A549 (cell line): ENCODE results near the gene IGFBP5. TPM values are rescaled to one million over a fixed set of nuclear protein-coding genes. Genes with fewer than 3 reads are reported as not detected.

Source experiments
- ATAC-seq, 2 experiments: fragments of 200-7000 bp in 1 of 2; fragments of >200 bp in 1 of 2; cut with Nextera tagmentation in 1 of 2; cut with Tn5 transposase in 1 of 2; 3 replicates each; pipeline versions ENCODE4 v1.8.0 to v1.9.1; 2018 to 2020; ENCODE audit warnings: mild to moderate bottlenecking in 1 of 2, moderate library complexity in 1 of 2
- CTCF ChIA-PET: fragments of 300-600 bp; sonication (Branson Sonifier 250); formaldehyde crosslinking; extraction: SDS; loops from one replicate; lab custom pipeline; 2021; ENCODE audit warnings: antibody characterized with exemption, inconsistent platforms; lab: Yijun Ruan, JAX
- POLR2A ChIA-PET: fragments of 350-600 bp; formaldehyde crosslinking; extraction: SDS; loops from one replicate; lab custom pipeline; 2021; ENCODE audit warnings: antibody characterized with exemption, inconsistent platforms; lab: Yijun Ruan, JAX
- DNase-seq, 2 experiments: peaks; one replicate each; pipeline versions ENCODE4 v3.0.0 to v3.0.0-alpha.2; 2011 to 2016; ENCODE audit warnings: low read depth in 1 of 2, low spot score in 1 of 2
- FAIRE-seq: peaks from 2 replicates; lab custom pipeline; 2011; peaks lifted over from hg19 to GRCh38; lab: Jason Lieb, UNC
- H3K27ac ChIP-seq, 2 experiments: fragments of >200 bp; sonication (Bioruptor Twin); formaldehyde crosslinking; 3 replicates each; pipeline ENCODE4 v1.5.1; 2016 to 2017
- H3K4me1 ChIP-seq: fragments of >200 bp; sonication (Bioruptor Twin); formaldehyde crosslinking; 3 replicates; pipeline ENCODE4 v1.6.1; 2016
- H3K4me2 ChIP-seq: fragments of >200 bp; sonication (Bioruptor Twin); formaldehyde crosslinking; 3 replicates; pipeline ENCODE4 v1.6.1; 2016
- H3K4me3 ChIP-seq: fragments of >200 bp; sonication (Bioruptor Twin); formaldehyde crosslinking; 3 replicates; pipeline ENCODE4 v1.5.1; 2016
- H3K9me3 ChIP-seq: fragments of >200 bp; sonication (Bioruptor Twin); formaldehyde crosslinking; 3 replicates; pipeline ENCODE4 v1.6.1; 2016
- CBX2 ChIP-seq: fragments of 200-600 bp; sonication (generic); IDR thresholded peaks from 2 replicates; pipeline ENCODE4 v1.6.1; 2016; ENCODE audit warnings: low read depth, mild to moderate bottlenecking, borderline replicate concordance
- CBX8 ChIP-seq: fragments of 200-600 bp; sonication (generic); IDR thresholded peaks from 2 replicates; pipeline ENCODE4 v1.6.1; 2016
- CTCF ChIP-seq: fragments of >200 bp; sonication (Bioruptor Twin); formaldehyde crosslinking; IDR thresholded peaks from 3 replicates; pipeline ENCODE4 v1.5.1; 2016
- E2F6 ChIP-seq: IDR thresholded peaks from 2 replicates; pipeline ENCODE4 v1.6.1; 2012; ENCODE audit warnings: low read depth, borderline replicate concordance
- EHF ChIP-seq: fragments of 250-450 bp; sonication (Bioruptor Pico); IDR thresholded peaks from 2 replicates; pipeline ENCODE4 v1.5.0; 2020; ENCODE audit warnings: mild to moderate bottlenecking
- ESRRA ChIP-seq: fragments of 150-350 bp; IDR thresholded peaks from 2 replicates; pipeline ENCODE4 v1.6.1; 2014; ENCODE audit warnings: mild to moderate bottlenecking, low read length, borderline replicate concordance
- FOXS1 ChIP-seq: fragments of 250-450 bp; sonication (Bioruptor Pico); IDR thresholded peaks from 2 replicates; pipeline ENCODE4 v1.5.0; 2020; ENCODE audit warnings: mild to moderate bottlenecking, moderate library complexity
- HDAC2 ChIP-seq: fragments of 200-600 bp; sonication (generic); IDR thresholded peaks from 2 replicates; pipeline ENCODE4 v1.6.1; 2016
- HEYL ChIP-seq: fragments of 250-450 bp; sonication (Bioruptor Pico); IDR thresholded peaks from 2 replicates; pipeline ENCODE4 v1.8.0; 2021; ENCODE audit warnings: mild to moderate bottlenecking, moderate library complexity
- HMGXB4 ChIP-seq: fragments of 250-450 bp; sonication (Bioruptor Pico); IDR thresholded peaks from 2 replicates; pipeline ENCODE4 v1.5.0; 2021; ENCODE audit warnings: mild to moderate bottlenecking, moderate library complexity, borderline replicate concordance
- HOXB5 ChIP-seq: fragments of 250-450 bp; sonication (Bioruptor Pico); IDR thresholded peaks from 2 replicates; pipeline ENCODE4 v1.5.0; 2020; ENCODE audit warnings: mild to moderate bottlenecking, moderate library complexity
- JUN ChIP-seq, 2 experiments: fragments of >200 bp; sonication (Bioruptor Twin); formaldehyde crosslinking; IDR thresholded peaks; 2 replicates in 1 of 2; 3 replicates in 1 of 2; pipeline ENCODE4 v1.6.1; 2016 to 2017
- KDM1A ChIP-seq: fragments of 200-600 bp; sonication (generic); IDR thresholded peaks from 2 replicates; pipeline ENCODE4 v1.6.1; 2016; ENCODE audit warnings: low read depth, mild to moderate bottlenecking
- MAFK ChIP-seq: fragments of 450-650 bp; IDR thresholded peaks from 2 replicates; pipeline ENCODE4 v1.6.1; 2014; ENCODE audit not compliant: partially characterized antibody
- NFE2L2 ChIP-seq: fragments of 150-350 bp; conservative IDR thresholded peaks from 2 replicates; pipeline ENCODE4 v1.6.1; 2014; ENCODE audit warnings: low read length
- NPAS2 ChIP-seq: fragments of 250-450 bp; sonication (Bioruptor Pico); IDR thresholded peaks from 2 replicates; pipeline ENCODE4 v1.8.0; 2022; ENCODE audit warnings: mild to moderate bottlenecking, moderate library complexity, borderline replicate concordance
- POLR2A ChIP-seq: IDR thresholded peaks from 2 replicates; pipeline ENCODE4 v1.6.1; 2012; ENCODE audit warnings: mild to moderate bottlenecking, low read length
- RAD21 ChIP-seq, 2 experiments: fragments of >200 bp in 1 of 2; sonication (Bioruptor Twin) in 1 of 2; formaldehyde crosslinking in 1 of 2; IDR thresholded peaks in 1 of 2; conservative IDR thresholded peaks in 1 of 2; 2 replicates in 1 of 2; 3 replicates in 1 of 2; pipeline ENCODE4 v1.6.1; 2012 to 2018; ENCODE audit warnings: inconsistent platforms in 1 of 2
- RARB ChIP-seq: fragments of 250-450 bp; sonication (Bioruptor Pico); IDR thresholded peaks from 2 replicates; pipeline ENCODE4 v1.8.0; 2021; ENCODE audit warnings: mild to moderate bottlenecking, moderate library complexity
- REST ChIP-seq: fragments of 200-600 bp; sonication (generic); IDR thresholded peaks from 2 replicates; pipeline ENCODE4 v1.6.1; 2016; ENCODE audit warnings: antibody characterized with exemption, mild to moderate bottlenecking, moderate library complexity
- RFX5 ChIP-seq: fragments of 450-650 bp; IDR thresholded peaks from 2 replicates; pipeline ENCODE4 v1.7.1; 2014; ENCODE audit warnings: antibody characterized with exemption, mild to moderate bottlenecking, moderate library complexity
- RNF2 ChIP-seq: fragments of 200-600 bp; sonication (generic); IDR thresholded peaks from 2 replicates; pipeline ENCODE4 v1.6.1; 2016; ENCODE audit warnings: low read depth, mild to moderate bottlenecking, antibody characterized with exemption, moderate library complexity, borderline replicate concordance
- SMC3 ChIP-seq: fragments of >200 bp; sonication (Bioruptor Twin); formaldehyde crosslinking; IDR thresholded peaks from 3 replicates; pipeline ENCODE4 v1.6.1; 2018; ENCODE audit warnings: inconsistent platforms
- WGBS: methylation state at CpG from one replicate; pipeline ENCODE4 v1.1.6; 2017; ENCODE audit errors: missing lambda C conversion rate; 5-methylcytosine and 5-hydroxymethylcytosine counted together
- polyA plus RNA-seq, 4 experiments: library from polyadenylated mRNA; depleted of rRNA in 3 of 4; stranded (reverse); fragments of >200 nt; fragmentation: RNase III in 1 of 4; extraction: RNeasy Plus Mini Kit Qiagen cat#74134 plus additional on column Dnase treatment in 1 of 4; gene quantifications; 2 replicates in 3 of 4; 3 replicates in 1 of 4; pipeline ENCODE4 v1.2.3, GENCODE V29; 2011 to 2017

Gene IGFBP5
- polyA plus RNA-seq, 2 of the 4 experiments (the other 2 are of a cell fraction), result 0.23 to 0.97 TPM

- Histone ChIP-seq H3K4me2 (no peak overlapping the region), H3K9me3 (no peaks in the 10 kb centered on the region), H3K4me3 (no peak overlapping the region), H3K27ac (no peak overlapping the region), H3K4me1 (peaks cover 13% of the 10 kb centered on the region; the same call in 2 of the 3 replicates)
- ATAC-seq, result no peak
- FAIRE-seq, result no peak
- TF ChIP-seq NPAS2 (CRISPR knock-in tag) (no peak), HEYL (no peak), RARB (no peak), HMGXB4 (CRISPR knock-in tag) (no peak), HOXB5 (CRISPR knock-in tag) (no peak), NFE2L2 (no peak), ESRRA (no peak)
- ChIA-PET POLR2A (no interaction called here), CTCF (interaction anchor here (1.0 to 3.7 kb wide), 6 partner anchors 126 to 1067 kb away, joined by 3 to 19 read pairs (median 4); no protein-coding TSS in a partner anchor)
- WGBS, result 59% methylated on average over 7 of the region's 9 CpGs
- no peak for DNase-seq
These were observed 6.5 kb downstream of the IGFBP5 start for GRCh38 chr2:216688731-216689340.

GRCh38 chr2:216687646-216688045 is 7.7 kb downstream of the IGFBP5 start:
- DNase-seq, result peak; percentile 38 to 47
- ChIA-PET CTCF (interaction anchor here (0.7 to 3.7 kb wide), 8 partner anchors 11 to 1025 kb away, joined by 3 to 19 read pairs (median 5); no protein-coding TSS in a partner anchor), POLR2A (no interaction called here)
- Histone ChIP-seq H3K4me3 (no peak overlapping the region), H3K4me1 (peaks cover 16% of the 10 kb centered on the region; the same call in 2 of the 3 replicates), H3K9me3 (no peaks in the 10 kb centered on the region), H3K27ac (no peak overlapping the region), H3K4me2 (no peak overlapping the region)
- FAIRE-seq, result no peak
- peak in 1 of 2 experiments; percentile 61; a peak in 3 of 6 replicates for ATAC-seq
- TF ChIP-seq RNF2, result no peak
- TF ChIP-seq RFX5, result no peak
- TF ChIP-seq JUN (IDR thresholded peaks at IDR 0.05), result no peak
- no peak for TF ChIP-seq KDM1A
- TF ChIP-seq POLR2A, result no peak
- TF ChIP-seq RARB, result no peak
- TF ChIP-seq RAD21 (conservative IDR thresholded peaks at IDR 0.05 in 1 of 2, IDR thresholded peaks at IDR 0.05 in 1 of 2), result peak; percentile 17 to 25; a peak in 1 of 5 replicates
- no peak for TF ChIP-seq MAFK
- TF ChIP-seq REST, result no peak
- TF ChIP-seq SMC3, result 0 out of 3 replicates have a peak, but pooled peaks have one; percentile 35
- no peak for TF ChIP-seq E2F6
- no peak for TF ChIP-seq FOXS1 (CRISPR knock-in tag)
- TF ChIP-seq HDAC2, result no peak
- no peak for TF ChIP-seq CBX8
- no peak for TF ChIP-seq CBX2
- TF ChIP-seq EHF (CRISPR knock-in tag), result no peak
- TF ChIP-seq CTCF, result peak; percentile 37; the same call in 2 of the 3 replicates
- no peak for TF ChIP-seq HOXB5 (CRISPR knock-in tag)
- WGBS, result 23% methylated on average over 4 of the region's 4 CpGs
